Trophoblast cell (in vitro differentiated cells and primary cell): ENCODE measurements around the gene ADCY9.

Source experiments
- DNase-seq, 2 donors: peaks; one replicate each; pipeline ENCODE4 v3.0.0-alpha.2; 2016
- H2AFZ ChIP-seq: 2 replicates; pipeline ENCODE4 v1.6.1; 2013; ENCODE audit warnings: low read length, moderate library complexity, mild to moderate bottlenecking; ENCODE audit not compliant: insufficient read depth, poor library complexity
- H2AK5ac ChIP-seq: 2 replicates; pipeline ENCODE4 v1.6.1; 2013; ENCODE audit warnings: mild to moderate bottlenecking, low read length
- H2BK120ac ChIP-seq: 2 replicates; pipeline ENCODE4 v1.6.1; 2013; ENCODE audit warnings: low read length, mild to moderate bottlenecking, moderate library complexity; ENCODE audit not compliant: insufficient read depth, poor library complexity
- H2BK12ac ChIP-seq: 2 replicates; pipeline ENCODE4 v1.6.1; 2013; ENCODE audit warnings: mild to moderate bottlenecking, low read length, moderate library complexity
- H2BK5ac ChIP-seq: 2 replicates; pipeline ENCODE4 v1.6.1; 2013; ENCODE audit warnings: low read length, low read depth, moderate library complexity, mild to moderate bottlenecking; ENCODE audit not compliant: poor library complexity
- H3K14ac ChIP-seq: 2 replicates; pipeline ENCODE4 v1.6.1; 2013; ENCODE audit warnings: mild to moderate bottlenecking, low read length
- H3K18ac ChIP-seq: 2 replicates; pipeline ENCODE4 v1.6.1; 2013; ENCODE audit warnings: mild to moderate bottlenecking, low read length
- H3K23ac ChIP-seq: 2 replicates; pipeline ENCODE4 v1.6.1; 2013; ENCODE audit warnings: low read length
- H3K27ac ChIP-seq: 2 replicates; pipeline ENCODE4 v1.5.1; 2013; ENCODE audit warnings: low read depth, mild to moderate bottlenecking, inconsistent platforms, low read length, moderate library complexity
- H3K27me3 ChIP-seq: 2 replicates; pipeline ENCODE4 v1.6.1; 2013; ENCODE audit warnings: inconsistent platforms, mild to moderate bottlenecking, low read length, moderate library complexity; ENCODE audit not compliant: insufficient read depth
- H3K36me3 ChIP-seq, 2 experiments: 1 replicate in 1 of 2; 2 replicates in 1 of 2; pipeline ENCODE4 v1.6.1; 2013; ENCODE audit warnings: low read length in 2 of 2, mild to moderate bottlenecking in 2 of 2, moderate library complexity in 1 of 2; ENCODE audit not compliant: insufficient read depth in 2 of 2, control insufficient read depth in 1 of 2
- H3K4ac ChIP-seq: 2 replicates; pipeline ENCODE4 v1.6.1; 2013; ENCODE audit warnings: low read depth, mild to moderate bottlenecking, low read length, moderate library complexity
- H3K4me1 ChIP-seq, 2 experiments: 1 replicate in 1 of 2; 2 replicates in 1 of 2; pipeline ENCODE4 v1.6.1; 2013; ENCODE audit warnings: low read length in 2 of 2, mild to moderate bottlenecking in 2 of 2, moderate library complexity in 1 of 2; ENCODE audit not compliant: insufficient read depth in 2 of 2, control insufficient read depth in 1 of 2
- H3K4me2 ChIP-seq: 2 replicates; pipeline ENCODE4 v1.6.1; 2013; ENCODE audit warnings: inconsistent platforms, mild to moderate bottlenecking, low read length, moderate library complexity
- H3K4me3 ChIP-seq: 2 replicates; pipeline ENCODE4 v1.5.1; 2013; ENCODE audit warnings: mild to moderate bottlenecking, low read depth, low read length, inconsistent platforms
- H3K79me1 ChIP-seq: one replicate; pipeline ENCODE4 v1.6.1; 2013; ENCODE audit warnings: low read length
- H3K79me2 ChIP-seq: 2 replicates; pipeline ENCODE4 v1.6.1; 2013; ENCODE audit warnings: low read length, mild to moderate bottlenecking; ENCODE audit not compliant: control insufficient read depth, insufficient read depth, poor library complexity
- H3K9ac ChIP-seq: 2 replicates; pipeline ENCODE4 v1.6.1; 2013; ENCODE audit warnings: mild to moderate bottlenecking, low read length
- H3K9me3 ChIP-seq: 2 replicates; pipeline ENCODE4 v1.6.1; 2013; ENCODE audit warnings: low read depth, mild to moderate bottlenecking, control low read depth, inconsistent platforms, low read length; ENCODE audit not compliant: insufficient read depth
- H4K12ac ChIP-seq: 2 replicates; pipeline ENCODE4 v1.6.1; 2013; ENCODE audit warnings: low read depth, mild to moderate bottlenecking, low read length, moderate library complexity
- H4K8ac ChIP-seq: 2 replicates; pipeline ENCODE4 v1.6.1; 2013; ENCODE audit warnings: low read depth, mild to moderate bottlenecking, low read length, moderate library complexity
- H4K91ac ChIP-seq: one replicate; pipeline ENCODE4 v1.6.1; 2013; ENCODE audit warnings: low read depth, mild to moderate bottlenecking, low read length, moderate library complexity
- WGBS: extraction: QIAGEN DNeasy Blood & Tissue Kit; methylation state at CpG from one replicate; pipeline ENCODE4 v1.1.7; 2013; ENCODE audit warnings: missing lambda C conversion rate; ENCODE audit not compliant: insufficient read length, insufficient coverage; ENCODE audit errors: extremely low coverage; 5-methylcytosine and 5-hydroxymethylcytosine counted together

Gene ADCY9

DNA sequence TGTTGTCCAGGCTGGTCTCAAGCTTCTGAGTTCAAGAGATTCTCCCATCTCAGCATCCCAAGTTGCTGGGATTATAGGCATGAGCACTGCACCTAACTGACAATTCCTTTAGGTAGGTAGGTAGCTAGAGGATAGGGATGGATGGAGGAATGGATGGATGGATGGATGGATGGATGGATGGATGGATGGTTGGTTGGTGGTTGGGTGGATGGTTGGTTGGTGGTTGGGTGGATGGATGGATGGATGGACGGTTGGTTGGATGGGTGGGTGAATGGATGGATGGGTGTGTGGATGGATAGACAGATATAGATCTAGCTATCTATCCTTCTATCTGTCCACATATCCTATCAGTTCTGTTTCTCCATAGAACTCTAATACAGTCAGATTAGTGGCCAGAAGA is 19.3 kb upstream of the ADCY9 start:
- H3K79me1 ChIP-seq: peaks cover 5% of the 10 kb centered on the region
- no peak overlapping the region for H2AK5ac ChIP-seq
- no peak overlapping the region for H4K8ac ChIP-seq
- H3K9me3 ChIP-seq: no peaks in the 10 kb centered on the region
- peaks cover 7 to 14% of the 10 kb centered on the region in 2 experiments for H3K4me1 ChIP-seq
- H3K4me2 ChIP-seq: no peak overlapping the region
- H3K4me3 ChIP-seq: no peak overlapping the region
- no peak overlapping the region for H3K14ac ChIP-seq
- no peak overlapping the region for H4K12ac ChIP-seq
- H3K36me3 ChIP-seq: no peaks in the 10 kb centered on the region
- WGBS: 100% methylated on average over 1 of the region's 1 CpG
- no peak overlapping the region for H3K4ac ChIP-seq
- H3K27me3 ChIP-seq: no peaks in the 10 kb centered on the region
- H4K91ac ChIP-seq: no peak overlapping the region
- H3K18ac ChIP-seq: no peak overlapping the region
- H2BK5ac ChIP-seq: no peak overlapping the region
- no peak overlapping the region for H2BK12ac ChIP-seq
- H2BK120ac ChIP-seq: no peak overlapping the region
- no peak overlapping the region for H3K9ac ChIP-seq
- DNase-seq: no peak
- H2AFZ ChIP-seq: no peak overlapping the region
- no peaks in the 10 kb centered on the region for H3K79me2 ChIP-seq
- H3K27ac ChIP-seq: no peak overlapping the region
- no peak overlapping the region for H3K23ac ChIP-seq

DNA sequence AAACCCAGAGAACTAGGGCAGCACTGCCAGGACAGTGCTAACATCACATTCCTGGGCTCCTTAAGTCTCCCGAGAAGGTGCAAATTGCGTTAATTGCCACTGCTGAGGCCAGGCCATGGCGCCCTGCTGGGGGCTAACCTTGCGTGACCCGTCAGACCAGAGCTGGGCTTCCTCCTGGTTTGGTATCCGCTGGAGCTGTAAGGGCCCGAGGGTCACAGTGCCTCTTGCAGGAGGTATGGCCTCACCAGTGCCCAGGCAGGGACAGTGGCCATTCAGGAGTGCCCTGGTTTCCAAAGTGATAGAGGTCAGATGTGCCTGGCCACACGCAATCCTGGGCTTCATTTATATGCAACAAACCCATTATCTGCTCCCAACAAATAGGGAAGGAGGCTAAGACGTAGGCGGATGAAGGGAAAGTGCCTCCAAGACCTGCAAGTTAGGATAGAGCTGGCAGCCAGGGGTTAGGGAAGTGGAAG is 17.7 kb upstream of the ADCY9 start:
- Histone ChIP-seq H4K91ac (no peak overlapping the region), H3K79me2 (no peaks in the 10 kb centered on the region), H4K12ac (no peak overlapping the region), H4K8ac (no peak overlapping the region), H3K14ac (no peak overlapping the region), H3K9ac (no peak overlapping the region), H3K18ac (no peak overlapping the region), H3K4me2 (no peak overlapping the region), H2AFZ (no peak overlapping the region), H3K23ac (no peak overlapping the region), H2AK5ac (no peak overlapping the region), H3K9me3 (no peaks in the 10 kb centered on the region), H3K27ac (no peak overlapping the region), H3K4me3 (no peak overlapping the region), H2BK12ac (no peak overlapping the region), H3K4me1 (peaks cover 7 to 14% of the 10 kb centered on the region in 2 experiments), H3K79me1 (peaks cover 2% of the 10 kb centered on the region), H3K27me3 (no peaks in the 10 kb centered on the region), H3K36me3 (no peaks in the 10 kb centered on the region), H3K4ac (no peak overlapping the region), H2BK5ac (no peak overlapping the region), H2BK120ac (no peak overlapping the region)
- no CpG with 5 or more reads among the region's 10 CpGs for WGBS
- no peak for DNase-seq

DNA sequence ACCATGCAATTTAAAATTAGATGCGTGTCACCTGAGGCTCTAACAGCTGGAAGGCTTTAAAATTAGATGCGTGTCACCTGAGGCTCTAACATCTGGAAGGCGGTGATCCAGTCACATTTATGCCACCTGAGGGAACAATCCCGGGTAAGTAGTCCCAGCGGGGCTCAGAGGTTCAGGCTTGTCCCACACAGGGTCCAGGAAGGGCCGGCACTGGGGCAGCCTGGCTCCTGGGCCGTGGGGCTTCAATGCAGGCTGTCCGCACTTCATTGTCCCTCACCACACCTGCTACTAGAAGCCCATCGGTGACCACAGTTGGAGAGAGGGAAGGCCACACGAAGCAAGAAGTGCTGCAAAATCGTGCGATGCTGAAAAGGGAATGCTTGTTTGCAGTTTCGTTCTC is 15.4 kb upstream of the ADCY9 start:
- no CpG with 5 or more reads among the region's 13 CpGs for WGBS
- no peak for DNase-seq
- no peak overlapping the region for H3K9ac ChIP-seq

DNA sequence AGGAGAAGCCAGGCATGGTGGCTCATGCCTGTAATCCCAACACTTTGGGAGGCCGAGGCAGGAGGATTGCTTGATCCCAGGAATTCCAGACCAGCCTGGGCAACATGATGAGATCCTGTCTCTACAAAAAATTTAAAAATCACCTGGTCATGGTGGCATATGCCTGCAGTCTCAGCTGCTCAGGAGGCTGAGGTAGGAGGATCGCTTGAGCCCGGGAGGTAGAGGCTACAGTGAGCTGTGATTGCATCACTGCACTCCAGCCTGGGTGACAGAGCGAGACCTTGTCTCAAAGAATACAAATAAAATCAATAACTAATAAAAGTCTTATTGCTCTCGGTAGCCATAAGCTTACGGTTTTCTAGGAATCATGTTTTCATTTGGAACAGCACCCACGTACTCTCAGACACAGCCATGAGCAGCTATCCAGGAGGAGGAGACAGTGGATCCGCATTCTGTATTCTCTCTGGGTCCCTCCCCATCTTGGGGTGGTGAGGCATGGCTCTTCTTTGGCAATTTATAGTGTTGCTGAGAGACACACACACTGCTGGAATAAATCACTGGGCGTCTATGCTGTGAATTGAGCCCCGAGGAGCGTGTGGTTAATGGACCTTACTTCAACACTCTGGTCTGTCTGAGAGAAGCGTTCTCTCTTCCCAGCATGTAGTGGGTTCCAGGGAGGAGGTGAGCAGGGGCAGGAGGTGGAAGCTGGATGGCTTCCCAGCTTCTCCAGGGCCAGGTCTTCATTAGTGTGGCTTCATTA is 8.5 kb upstream of the ADCY9 start:
- Histone ChIP-seq H4K8ac (no peak overlapping the region), H3K79me1 (no peaks in the 10 kb centered on the region), H3K4ac (no peak overlapping the region), H3K9me3 (no peaks in the 10 kb centered on the region), H2BK120ac (no peak overlapping the region), H3K27me3 (no peaks in the 10 kb centered on the region), H3K4me1 (no peaks in the 10 kb centered on the region), H3K4me3 (no peak overlapping the region), H3K9ac (no peak overlapping the region), H2AK5ac (no peak overlapping the region), H3K14ac (no peak overlapping the region), H2BK5ac (no peak overlapping the region), H3K36me3 (no peaks in the 10 kb centered on the region), H3K4me2 (no peak overlapping the region), H4K12ac (no peak overlapping the region), H2BK12ac (no peak overlapping the region), H3K79me2 (no peaks in the 10 kb centered on the region), H2AFZ (no peak overlapping the region), H3K18ac (no peak overlapping the region), H3K27ac (no peak overlapping the region), H3K23ac (no peak overlapping the region), H4K91ac (no peak overlapping the region)
- DNase-seq: no peak
- WGBS: no CpG with 5 or more reads among the region's 12 CpGs

More for the DNA sequence above, 15.4 kb upstream of the ADCY9 start:
- Histone ChIP-seq H3K79me2 (no peaks in the 10 kb centered on the region), H3K4me3 (no peak overlapping the region), H2BK12ac (no peak overlapping the region), H2AFZ (no peak overlapping the region), H2BK120ac (no peak overlapping the region), H4K91ac (no peak overlapping the region), H3K14ac (no peak overlapping the region), H3K27me3 (no peaks in the 10 kb centered on the region), H3K79me1 (peaks cover 2% of the 10 kb centered on the region), H3K4me1 (peaks cover 7 to 14% of the 10 kb centered on the region in 2 experiments), H2AK5ac (no peak overlapping the region), H4K8ac (no peak overlapping the region), H3K23ac (no peak overlapping the region), H4K12ac (no peak overlapping the region), H3K4me2 (no peak overlapping the region), H2BK5ac (no peak overlapping the region), H3K27ac (no peak overlapping the region), H3K9me3 (no peaks in the 10 kb centered on the region), H3K4ac (no peak overlapping the region), H3K36me3 (no peaks in the 10 kb centered on the region), H3K18ac (no peak overlapping the region)
